ENCODE measurements around the gene LPIN2.
"Not testable (repeated sequence)": the region's sequence is repeated elsewhere in the genome, so short reads cannot be mapped to it uniquely, and the experiment has no call there.

Gene LPIN2

DNA sequence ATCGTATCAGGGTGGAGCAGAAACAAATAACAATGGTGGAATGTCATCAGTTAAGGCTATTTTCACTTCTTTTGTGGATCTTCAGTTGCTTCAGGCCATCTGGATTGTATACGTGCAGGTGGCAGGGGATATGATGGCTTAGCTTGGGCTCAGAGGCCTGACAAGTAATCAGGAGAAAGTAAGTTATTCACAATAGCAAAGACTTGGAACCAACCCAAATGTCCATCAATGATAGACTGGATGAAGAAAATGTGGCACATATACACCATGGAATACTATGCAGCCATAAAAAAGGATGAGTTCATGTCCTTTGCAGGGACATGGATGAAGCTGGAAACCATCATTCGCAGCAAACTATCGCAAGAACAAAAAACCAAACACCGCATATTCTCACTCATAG lies 10.7 kb upstream of the LPIN2 start:
- not testable (repeated sequence) for H2AFZ ChIP-seq (ENCODE audit: insufficient read depth, low read length, poor library complexity); H2BK5ac ChIP-seq (ENCODE audit: low read depth, low read length, poor library complexity); H3K79me2 ChIP-seq (ENCODE audit: control insufficient read depth, insufficient read depth, low read length, poor library complexity); H3K27me3 ChIP-seq (ENCODE audit: insufficient read depth, low read length); DNase-seq; H3K4me3 ChIP-seq (ENCODE audit: low read depth, low read length); H3K4ac ChIP-seq (ENCODE audit: low read depth, low read length); H3K18ac ChIP-seq (ENCODE audit: low read length); H3K9me3 ChIP-seq (ENCODE audit: insufficient read depth, low read depth, low read length); H2AK5ac ChIP-seq (ENCODE audit: low read length); H3K79me1 ChIP-seq (ENCODE audit: low read length); H2BK12ac ChIP-seq (ENCODE audit: low read length); H3K36me3 ChIP-seq (ENCODE audit: control insufficient read depth in 1 of 2, insufficient read depth in 2 of 2, low read length in 2 of 2); H3K14ac ChIP-seq (ENCODE audit: low read length); H3K4me2 ChIP-seq (ENCODE audit: low read length); H3K4me1 ChIP-seq (ENCODE audit: control insufficient read depth in 1 of 2, insufficient read depth in 2 of 2, low read length in 2 of 2); H4K8ac ChIP-seq (ENCODE audit: low read depth, low read length); H2BK120ac ChIP-seq (ENCODE audit: insufficient read depth, low read length, poor library complexity); H3K9ac ChIP-seq (ENCODE audit: low read length); H3K27ac ChIP-seq (ENCODE audit: low read depth, low read length); H4K12ac ChIP-seq (ENCODE audit: low read depth, low read length); H3K23ac ChIP-seq (ENCODE audit: low read length); H4K91ac ChIP-seq (ENCODE audit: low read depth, low read length)
- WGBS (ENCODE audit: extremely low coverage, insufficient coverage, insufficient read length), result no CpG with 5 or more reads among the region's 5 CpGs

- H3K23ac ChIP-seq (ENCODE audit: low read length), result no peak overlapping the region
- H4K8ac ChIP-seq (ENCODE audit: low read depth, low read length), result no peak overlapping the region
- H4K12ac ChIP-seq (ENCODE audit: low read depth, low read length), result no peak overlapping the region
- no peak overlapping the region for H3K4ac ChIP-seq (ENCODE audit: low read depth, low read length)
- peaks cover 0 to under 1% of the 10 kb centered on the region in 2 experiments for H3K36me3 ChIP-seq (ENCODE audit: control insufficient read depth in 1 of 2, insufficient read depth in 2 of 2, low read length in 2 of 2)
- no peak overlapping the region for H2AFZ ChIP-seq (ENCODE audit: insufficient read depth, low read length, poor library complexity)
- H2BK120ac ChIP-seq (ENCODE audit: insufficient read depth, low read length, poor library complexity), result no peak overlapping the region
- no peak for DNase-seq
- H3K79me1 ChIP-seq (ENCODE audit: low read length), result peaks cover 9% of the 10 kb centered on the region
- no peak overlapping the region for H2BK5ac ChIP-seq (ENCODE audit: low read depth, low read length, poor library complexity)
- peaks cover 5% of the 10 kb centered on the region for H3K79me2 ChIP-seq (ENCODE audit: control insufficient read depth, insufficient read depth, low read length, poor library complexity)
- H3K9ac ChIP-seq (ENCODE audit: low read length), result no peak overlapping the region
- H3K4me1 ChIP-seq (ENCODE audit: control insufficient read depth in 1 of 2, insufficient read depth in 2 of 2, low read length in 2 of 2), result peaks cover 5 to 6% of the 10 kb centered on the region in 2 experiments
- no peaks in the 10 kb centered on the region for H3K9me3 ChIP-seq (ENCODE audit: insufficient read depth, low read depth, low read length)
- H3K4me2 ChIP-seq (ENCODE audit: low read length), result no peak overlapping the region
- no peak overlapping the region for H3K18ac ChIP-seq (ENCODE audit: low read length)
- H2AK5ac ChIP-seq (ENCODE audit: low read length), result no peak overlapping the region
- H3K14ac ChIP-seq (ENCODE audit: low read length), result no peak overlapping the region
- no peak overlapping the region for H3K27ac ChIP-seq (ENCODE audit: low read depth, low read length)
- H4K91ac ChIP-seq (ENCODE audit: low read depth, low read length), result no peak overlapping the region
- WGBS (ENCODE audit: extremely low coverage, insufficient coverage, insufficient read length), result no CpG with 5 or more reads among the region's 3 CpGs
- no peaks in the 10 kb centered on the region for H3K27me3 ChIP-seq (ENCODE audit: insufficient read depth, low read length)
- H3K4me3 ChIP-seq (ENCODE audit: low read depth, low read length), result no peak overlapping the region
- no peak overlapping the region for H2BK12ac ChIP-seq (ENCODE audit: low read length)
Observed at GRCh38 chr18:3016585-3017297, 3.8 kb upstream of the LPIN2 start.

GRCh38 chr18:3015851-3016250 lies 2.9 kb upstream of the LPIN2 start:
- Histone ChIP-seq H2AFZ (ENCODE audit: insufficient read depth, low read length, poor library complexity) (no peak overlapping the region), H3K4me2 (ENCODE audit: low read length) (no peak overlapping the region), H3K27ac (ENCODE audit: low read depth, low read length) (no peak overlapping the region), H3K4me3 (ENCODE audit: low read depth, low read length) (no peak overlapping the region), H2BK5ac (ENCODE audit: low read depth, low read length, poor library complexity) (no peak overlapping the region), H3K9ac (ENCODE audit: low read length) (no peak overlapping the region), H2BK12ac (ENCODE audit: low read length) (no peak overlapping the region), H3K79me2 (ENCODE audit: control insufficient read depth, insufficient read depth, low read length, poor library complexity) (peaks cover 5% of the 10 kb centered on the region), H3K4me1 (ENCODE audit: control insufficient read depth in 1 of 2, insufficient read depth in 2 of 2, low read length in 2 of 2) (peaks cover 6 to 9% of the 10 kb centered on the region in 2 experiments), H3K14ac (ENCODE audit: low read length) (no peak overlapping the region), H4K91ac (ENCODE audit: low read depth, low read length) (no peak overlapping the region), H4K12ac (ENCODE audit: low read depth, low read length) (no peak overlapping the region), H3K4ac (ENCODE audit: low read depth, low read length) (no peak overlapping the region), H3K9me3 (ENCODE audit: insufficient read depth, low read depth, low read length) (no peaks in the 10 kb centered on the region), H2BK120ac (ENCODE audit: insufficient read depth, low read length, poor library complexity) (no peak overlapping the region), H3K18ac (ENCODE audit: low read length) (no peak overlapping the region), H3K23ac (ENCODE audit: low read length) (no peak overlapping the region), H2AK5ac (ENCODE audit: low read length) (no peak overlapping the region), H4K8ac (ENCODE audit: low read depth, low read length) (no peak overlapping the region), H3K79me1 (ENCODE audit: low read length) (peaks cover 9% of the 10 kb centered on the region), H3K27me3 (ENCODE audit: insufficient read depth, low read length) (no peaks in the 10 kb centered on the region), H3K36me3 (ENCODE audit: control insufficient read depth in 1 of 2, insufficient read depth in 2 of 2, low read length in 2 of 2) (peaks cover 0 to 4% of the 10 kb centered on the region in 2 experiments)
- DNase-seq, result no peak
- WGBS (ENCODE audit: extremely low coverage, insufficient coverage, insufficient read length), result no CpG with 5 or more reads among the region's 4 CpGs

DNA sequence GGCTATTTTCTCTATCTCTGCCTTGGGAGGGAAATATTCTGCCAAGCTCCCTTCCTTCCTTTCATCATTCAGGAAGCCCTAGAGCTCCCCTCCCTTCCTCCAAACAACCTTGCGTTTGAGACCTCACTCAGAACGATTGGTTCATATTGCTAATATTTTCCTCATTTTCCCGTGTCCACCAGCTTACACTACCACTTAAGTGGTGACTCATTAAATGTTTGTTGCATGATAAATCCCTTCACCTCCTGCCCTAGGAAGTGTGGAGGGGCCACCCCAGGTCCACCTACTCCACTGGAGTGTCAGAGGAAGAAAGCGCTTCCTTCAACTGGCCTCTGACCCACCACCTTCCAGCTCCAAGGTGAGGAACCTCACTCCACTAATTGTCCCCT lies 2.3 kb upstream of the LPIN2 start:
- H4K12ac ChIP-seq (ENCODE audit: low read depth, low read length), result no peak overlapping the region
- peaks cover 0 to 4% of the 10 kb centered on the region in 2 experiments for H3K36me3 ChIP-seq (ENCODE audit: control insufficient read depth in 1 of 2, insufficient read depth in 2 of 2, low read length in 2 of 2)
- no peak overlapping the region for H2BK120ac ChIP-seq (ENCODE audit: insufficient read depth, low read length, poor library complexity)
- peak overlapping the region; percentile 18 for H2BK12ac ChIP-seq (ENCODE audit: low read length)
- H2AK5ac ChIP-seq (ENCODE audit: low read length), result no peak overlapping the region
- no peak overlapping the region for H2BK5ac ChIP-seq (ENCODE audit: low read depth, low read length, poor library complexity)
- H4K8ac ChIP-seq (ENCODE audit: low read depth, low read length), result no peak overlapping the region
- H3K4me2 ChIP-seq (ENCODE audit: low read length), result no peak overlapping the region
- no peak overlapping the region for H3K9ac ChIP-seq (ENCODE audit: low read length)
- WGBS (ENCODE audit: extremely low coverage, insufficient coverage, insufficient read length), result no CpG with 5 or more reads among the region's 4 CpGs
- H3K79me1 ChIP-seq (ENCODE audit: low read length), result peaks cover 9% of the 10 kb centered on the region
- H3K4ac ChIP-seq (ENCODE audit: low read depth, low read length), result no peak overlapping the region
- H4K91ac ChIP-seq (ENCODE audit: low read depth, low read length), result no peak overlapping the region
- H2AFZ ChIP-seq (ENCODE audit: insufficient read depth, low read length, poor library complexity), result no peak overlapping the region
- H3K79me2 ChIP-seq (ENCODE audit: control insufficient read depth, insufficient read depth, low read length, poor library complexity), result peaks cover 5% of the 10 kb centered on the region
- H3K27me3 ChIP-seq (ENCODE audit: insufficient read depth, low read length), result no peaks in the 10 kb centered on the region
- no peak overlapping the region for H3K4me3 ChIP-seq (ENCODE audit: low read depth, low read length)
- no peaks in the 10 kb centered on the region for H3K9me3 ChIP-seq (ENCODE audit: insufficient read depth, low read depth, low read length)
- no peak overlapping the region for H3K23ac ChIP-seq (ENCODE audit: low read length)
- H3K4me1 ChIP-seq (ENCODE audit: control insufficient read depth in 1 of 2, insufficient read depth in 2 of 2, low read length in 2 of 2), result peaks cover 6 to 9% of the 10 kb centered on the region in 2 experiments
- H3K27ac ChIP-seq (ENCODE audit: low read depth, low read length), result no peak overlapping the region
- peak; percentile 44 to 63 for DNase-seq
- H3K14ac ChIP-seq (ENCODE audit: low read length), result no peak overlapping the region
- H3K18ac ChIP-seq (ENCODE audit: low read length), result no peak overlapping the region

Data from trophoblast cell (in vitro differentiated cells and primary cell).